Activated CD8-positive, alpha-beta T cell treated with anti-CD3 and anti-CD28 coated beads for 36 hours (primary cell): Measurements from ENCODE around the gene RNF224. TPM values are rescaled to one million over a fixed set of nuclear protein-coding genes. Genes with fewer than 3 reads are reported as not detected.

Experiments used
- ATAC-seq: fragments of 200-7000 bp; cut with Tn5 transposase; one replicate; pipeline ENCODE4 v1.10.0; 2021; ENCODE audit warnings: mild to moderate bottlenecking, moderate library complexity
- CTCF ChIA-PET: fragments of 350-600 bp; sonication (Branson Sonifier 250); formaldehyde crosslinking; loops from one replicate; lab custom pipeline; 2021; ENCODE audit warnings: antibody characterized with exemption; lab: Charles Lee
- POLR2A ChIA-PET: fragments of 350-600 bp; sonication (Branson Sonifier 250); formaldehyde crosslinking; loops from one replicate; lab custom pipeline; 2021; ENCODE audit warnings: antibody characterized with exemption; lab: Charles Lee
- DNase-seq: peaks from one replicate; pipeline ENCODE4 v3.0.0-alpha.2; 2020
- H3K27ac Mint-ChIP-seq: one replicate; pipeline ENCODE4 v1.8.0; 2021; ENCODE audit warnings: mild to moderate bottlenecking, mixed read lengths
- H3K27me3 Mint-ChIP-seq: one replicate; pipeline ENCODE4 v1.8.0; 2021; ENCODE audit warnings: mixed read lengths
- H3K36me3 Mint-ChIP-seq: one replicate; pipeline ENCODE4 v1.8.0; 2021; ENCODE audit warnings: low read depth, mixed read lengths
- H3K4me1 Mint-ChIP-seq: one replicate; pipeline ENCODE4 v1.8.0; 2021; ENCODE audit warnings: low read depth, mixed read lengths
- H3K4me3 Mint-ChIP-seq: one replicate; pipeline ENCODE4 v1.8.0; 2021; ENCODE audit warnings: mild to moderate bottlenecking, moderate library complexity, mixed read lengths
- H3K9me3 Mint-ChIP-seq: one replicate; pipeline ENCODE4 v1.8.0; 2021; ENCODE audit warnings: mixed read lengths
- CTCF ChIP-seq: fragments of 200-600 bp; IDR thresholded peaks from one replicate; pipeline ENCODE4 v1.8.0; 2022; ENCODE audit warnings: antibody characterized with exemption, mild to moderate bottlenecking
- intact Hi-C: fragments of 100-400 bp; cut with micrococcal nuclease; formaldehyde crosslinking; loops from one replicate; pipeline ENCODE4 v1.10.0; 2022
- total RNA-seq, 2 experiments: library from RNA; stranded (reverse); gene quantifications; one replicate each; pipeline ENCODE4 v1.2.3, GENCODE V29; 2021

RNF224 gene
- total RNA-seq, 2 experiments from 2014 or later, result not detected

- H3K4me3 Mint-ChIP-seq, result no peak overlapping the region
- no peaks in the 10 kb centered on the region for H3K27me3 Mint-ChIP-seq
- no peak for DNase-seq
- no peak for ATAC-seq
- ChIA-PET POLR2A (interaction anchor here (0.7 to 7.1 kb wide), 3 partner anchors 11 to 87 kb away, joined by 3 to 44 read pairs (median 4); partner anchors contain the start of genes ANAPC2, NDOR1 and TMEM203), CTCF (interaction anchor here (0.8 to 1.3 kb wide), 2 partner anchors 8 to 20 kb away, joined by 3 read pairs; no protein-coding TSS in a partner anchor)
- H3K36me3 Mint-ChIP-seq, result no peaks in the 10 kb centered on the region
- TF ChIP-seq CTCF, result no peak
- H3K9me3 Mint-ChIP-seq, result no peaks in the 10 kb centered on the region
- H3K27ac Mint-ChIP-seq, result no peak overlapping the region
- H3K4me1 Mint-ChIP-seq, result peaks cover 2% of the 10 kb centered on the region
- intact Hi-C loops, result no loop called here
These were observed 10.9 kb upstream of the RNF224 start for GRCh38 chr9:137216188-137216965.

DNA sequence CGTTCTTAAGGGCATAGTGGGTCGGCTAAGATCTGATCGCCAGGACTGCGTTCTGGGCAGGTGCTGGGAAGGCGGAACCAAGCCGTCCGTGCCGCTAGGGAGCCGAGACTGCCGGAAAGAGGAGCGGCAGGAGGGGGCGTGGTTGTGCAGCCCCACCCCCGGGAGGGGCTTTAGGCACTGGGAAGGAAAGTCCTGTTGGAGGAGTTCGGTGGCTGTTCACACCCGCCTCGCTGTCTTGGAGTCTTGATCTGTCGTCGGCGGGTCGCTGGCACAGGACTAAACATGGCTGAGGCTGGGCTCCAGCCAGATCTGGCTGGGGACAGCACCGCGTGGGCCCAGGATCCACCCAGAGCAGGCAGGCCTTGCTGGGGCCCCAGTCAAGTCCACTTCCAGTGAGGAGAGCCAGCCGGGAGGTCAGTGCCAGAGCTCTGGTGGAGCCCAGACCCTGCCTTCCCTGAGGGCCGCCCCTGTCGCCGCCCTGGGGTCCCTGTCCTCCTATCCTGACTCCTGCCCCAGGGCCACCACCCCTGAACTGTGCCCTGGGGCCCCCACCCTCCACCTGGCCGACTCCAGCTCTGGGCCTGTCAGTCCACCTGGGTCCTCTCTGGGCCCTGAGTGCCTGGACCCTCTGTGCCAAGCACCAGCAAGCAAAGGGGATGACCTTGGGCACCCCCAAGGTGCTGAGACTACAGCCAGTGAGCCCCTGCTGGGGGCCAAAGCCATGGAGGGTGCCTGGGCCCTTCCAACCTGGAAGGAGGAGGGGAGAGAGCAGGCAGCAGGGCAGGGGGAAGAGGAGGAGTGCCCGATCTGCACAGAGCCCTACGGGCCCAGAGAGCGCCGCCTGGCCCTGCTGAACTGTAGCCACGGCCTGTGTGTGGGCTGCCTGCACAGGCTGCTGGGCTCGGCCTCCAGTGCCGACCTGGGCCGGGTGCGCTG lies 9.8 kb upstream of the RNF224 start:
- POLR2A ChIA-PET, result interaction anchor here (7.1 kb wide), 1 partner anchor 12 kb away, joined by 44 read pairs; the partner anchor contains the start of genes NDOR1 and TMEM203
- DNase-seq, result no peak
- CTCF ChIA-PET, result interaction anchor here (0.9 to 1.3 kb wide), 2 partner anchors 9 to 28 kb away, joined by 3 read pairs; no protein-coding TSS in a partner anchor
- TF ChIP-seq CTCF, result no peak
- Mint-ChIP-seq H3K4me3 (no peak overlapping the region), H3K27ac (no peak overlapping the region), H3K27me3 (no peaks in the 10 kb centered on the region), H3K4me1 (peaks cover 2% of the 10 kb centered on the region), H3K36me3 (no peaks in the 10 kb centered on the region), H3K9me3 (no peaks in the 10 kb centered on the region)
- no peak for ATAC-seq
- intact Hi-C loops, result no loop called here

DNA sequence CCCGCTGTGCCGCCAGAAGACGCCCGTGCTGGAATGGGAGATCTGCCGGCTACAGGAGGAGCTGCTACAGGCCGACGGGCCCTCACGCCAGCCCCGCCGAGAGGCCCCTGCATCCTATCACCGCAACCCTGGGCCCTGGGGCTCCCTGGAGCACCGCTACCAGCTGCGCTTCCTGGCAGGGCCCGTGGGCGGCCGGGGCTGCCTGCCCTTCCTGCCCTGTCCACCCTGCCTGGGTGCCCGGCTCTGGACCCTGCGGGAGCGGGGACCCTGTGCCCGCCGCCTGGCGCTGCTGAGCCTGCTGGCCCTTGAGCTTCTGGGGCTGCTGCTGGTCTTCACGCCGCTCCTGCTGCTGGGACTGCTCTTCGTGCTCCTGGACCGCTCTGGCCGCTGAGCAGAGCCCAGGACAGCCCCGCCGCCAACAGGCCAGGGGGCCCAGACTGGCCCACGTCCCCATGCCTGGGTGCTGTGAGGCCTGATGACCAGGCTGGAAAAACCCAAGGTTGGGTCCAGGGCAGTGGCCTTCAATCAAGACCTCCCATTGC lies 9.0 kb upstream of the RNF224 start:
- Mint-ChIP-seq H3K27me3 (no peaks in the 10 kb centered on the region), H3K27ac (no peak overlapping the region), H3K36me3 (no peaks in the 10 kb centered on the region), H3K4me1 (peaks cover 4% of the 10 kb centered on the region), H3K4me3 (no peak overlapping the region), H3K9me3 (no peaks in the 10 kb centered on the region)
- ATAC-seq, result no peak
- intact Hi-C loops, result no loop called here
- no peak for TF ChIP-seq CTCF
- CTCF ChIA-PET, result interaction anchor here (0.9 kb wide), 1 partner anchor 29 kb away, joined by 3 read pairs; no protein-coding TSS in a partner anchor
- POLR2A ChIA-PET, result interaction anchor here (2.8 to 7.1 kb wide), 2 partner anchors 8 to 12 kb away, joined by 9 to 44 read pairs; partner anchors contain the start of genes NDOR1 and TMEM203
- no peak for DNase-seq

DNA sequence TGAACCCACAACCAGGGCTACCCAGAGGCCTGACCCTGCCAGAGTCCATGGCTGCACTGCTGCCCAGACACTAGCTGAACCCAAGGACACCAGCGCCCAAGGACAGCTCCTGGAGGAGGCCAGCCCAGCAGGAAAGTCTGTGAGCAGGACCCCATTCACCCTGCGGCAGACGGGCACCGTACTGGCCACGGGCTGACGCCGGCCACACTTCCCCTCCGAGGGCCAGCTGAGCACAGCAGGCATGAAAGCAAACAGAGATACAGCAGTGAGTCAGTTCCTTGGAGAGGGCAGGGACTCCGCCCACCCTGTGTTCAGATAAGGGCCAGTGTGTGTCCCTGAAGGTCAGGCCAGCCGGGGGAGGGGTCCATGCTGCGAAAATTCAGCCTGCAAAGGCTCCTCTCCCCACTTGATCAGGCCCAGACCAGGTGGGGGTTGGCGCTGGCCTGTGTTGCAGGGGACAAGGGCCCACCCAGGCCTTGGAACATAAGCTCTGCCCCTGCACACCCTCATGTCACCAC lies 8.5 kb upstream of the RNF224 start:
- H3K9me3 Mint-ChIP-seq, result no peaks in the 10 kb centered on the region
- no peaks in the 10 kb centered on the region for H3K36me3 Mint-ChIP-seq
- CTCF ChIA-PET, result interaction anchor here (0.9 kb wide), 1 partner anchor 29 kb away, joined by 3 read pairs; no protein-coding TSS in a partner anchor
- no peak for DNase-seq
- no peaks in the 10 kb centered on the region for H3K27me3 Mint-ChIP-seq
- no peak for TF ChIP-seq CTCF
- intact Hi-C loops, result no loop called here
- POLR2A ChIA-PET, result interaction anchor here (2.8 to 7.1 kb wide), 2 partner anchors 9 to 13 kb away, joined by 9 to 44 read pairs; partner anchors contain the start of genes NDOR1 and TMEM203
- ATAC-seq, result no peak
- H3K27ac Mint-ChIP-seq, result no peak overlapping the region
- H3K4me1 Mint-ChIP-seq, result peaks cover 4% of the 10 kb centered on the region
- no peak overlapping the region for H3K4me3 Mint-ChIP-seq
